HG02678 (cell line): ENCODE measurements around the gene ALX4.

Experiments used
- ATAC-seq: cut with Tn5 transposase; IDR thresholded peaks from one replicate; pipeline ENCODE4 v1.9.1; 2021; ENCODE audit warnings: mild to moderate bottlenecking, moderate library complexity; ENCODE audit not compliant: unreplicated experiment

The ALX4 gene

DNA sequence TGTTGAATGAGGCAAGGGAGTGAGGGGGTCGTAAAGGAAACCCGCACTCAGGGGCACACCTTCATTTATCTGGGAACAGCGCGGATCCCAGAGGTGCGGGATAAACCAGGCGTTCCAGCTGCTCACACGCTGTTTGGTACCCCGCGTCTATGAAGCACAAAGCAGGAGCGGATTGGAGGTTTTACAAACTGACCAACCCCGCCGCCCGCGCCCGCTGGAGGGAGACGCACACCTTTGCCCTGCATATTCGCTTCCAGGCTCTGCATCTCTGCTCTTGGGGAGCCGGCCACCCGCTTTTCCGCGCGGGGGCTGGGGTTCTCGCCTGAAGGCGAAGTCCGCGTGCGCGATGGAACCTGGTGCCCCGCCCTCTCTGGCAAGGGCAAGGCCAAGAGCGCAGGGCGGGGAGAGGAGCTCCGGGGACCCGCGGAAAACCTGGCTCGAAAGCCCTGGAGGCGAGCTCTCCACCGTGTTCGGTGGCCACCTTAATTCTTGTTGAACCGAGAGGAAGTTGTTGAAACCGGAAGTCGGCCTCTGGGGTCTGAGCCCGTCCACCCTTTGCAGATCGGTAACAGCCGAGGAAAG, 6.8 kb upstream of the ALX4 start:
- no peak for ATAC-seq

DNA sequence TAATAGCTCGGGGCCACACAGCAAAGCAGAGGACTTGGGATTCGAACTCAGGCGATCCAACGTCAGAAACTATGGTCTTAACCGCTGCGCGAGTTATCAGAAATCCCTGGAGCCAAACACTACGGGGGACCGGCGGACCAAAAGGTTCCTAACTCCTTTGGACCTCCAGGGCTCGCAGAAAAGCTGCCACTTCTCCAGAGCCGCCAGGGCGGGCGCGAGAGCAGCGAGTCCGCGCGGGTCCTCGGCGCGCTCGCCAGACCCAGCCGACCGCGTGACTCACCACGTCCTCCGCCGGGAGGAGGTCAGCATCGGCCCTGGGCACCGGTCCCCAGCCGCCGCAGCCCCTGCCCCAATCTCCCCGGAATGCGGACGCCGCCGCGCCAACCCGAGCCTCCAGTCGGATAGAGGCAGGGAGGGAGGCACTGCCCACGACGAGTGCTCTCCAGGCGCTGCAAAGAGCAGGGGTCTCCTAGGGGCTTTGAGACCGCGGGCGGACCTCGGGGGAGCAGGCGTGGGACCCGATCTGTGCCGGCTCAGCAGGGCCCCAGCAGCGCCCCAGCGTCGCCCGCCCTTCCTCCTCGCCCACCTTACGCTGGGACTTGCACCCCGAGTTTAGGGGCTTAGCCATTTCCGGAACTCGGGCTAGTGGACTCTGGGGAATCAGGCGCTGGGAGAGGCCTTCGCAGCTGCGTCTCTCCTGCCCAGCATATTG, 6.2 kb upstream of the ALX4 start:
- no peak for ATAC-seq

DNA sequence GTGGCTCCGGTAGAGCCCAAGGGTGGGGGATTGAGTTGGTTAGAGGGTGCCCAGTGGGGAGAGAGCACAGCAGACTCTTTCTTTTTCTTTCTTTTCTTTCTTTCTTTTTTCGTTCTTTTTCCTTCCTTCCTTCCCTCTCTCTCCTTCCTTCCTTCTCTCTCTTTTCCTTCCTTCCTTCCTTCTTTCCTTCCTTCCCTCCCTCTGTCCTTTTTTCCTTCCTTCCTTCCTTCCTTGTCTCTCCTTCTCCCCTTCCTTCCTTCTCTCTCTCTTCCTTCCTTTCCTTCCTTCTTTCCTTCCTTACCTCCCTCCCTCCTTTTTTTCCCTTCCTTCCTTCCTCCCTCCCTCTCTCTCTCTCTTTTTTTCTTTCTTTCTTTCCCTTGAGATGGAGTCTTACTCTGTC, 4.8 kb upstream of the ALX4 start:
- ATAC-seq, result no peak

DNA sequence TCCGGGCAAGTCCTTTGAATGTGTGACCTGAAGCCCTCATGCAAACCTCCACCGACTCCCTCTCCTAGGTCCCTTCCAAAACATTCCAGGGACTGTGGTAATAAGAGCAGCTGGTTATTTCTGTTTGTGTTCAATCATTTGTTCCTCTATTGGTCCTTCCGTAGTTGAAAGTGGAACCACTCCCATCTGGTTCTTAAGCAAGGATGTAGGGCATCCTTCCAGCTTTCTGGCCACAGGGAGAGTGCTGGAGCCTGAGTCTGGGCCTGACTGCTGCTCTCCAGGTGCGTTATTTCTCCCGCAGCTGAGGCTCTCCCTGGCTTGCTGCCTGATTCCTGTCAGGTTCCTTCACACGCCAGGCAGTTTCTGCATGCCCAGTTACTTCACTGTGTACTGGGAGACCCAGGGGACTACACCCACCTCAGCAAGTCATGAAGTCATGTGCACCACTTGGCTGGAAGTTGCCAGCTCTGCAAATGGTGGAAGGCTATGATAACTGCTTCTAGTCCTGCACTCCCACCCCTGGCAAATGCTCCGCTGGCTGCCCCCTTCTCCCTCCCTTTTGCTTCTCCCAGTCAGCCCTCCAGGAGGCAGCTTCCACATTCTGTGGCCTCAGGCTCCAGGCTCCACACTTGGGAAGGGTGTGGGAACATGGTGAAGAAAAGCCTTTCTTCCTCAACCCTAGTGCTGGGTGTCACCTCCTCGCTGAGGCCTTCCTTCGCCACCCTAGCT, 4.0 kb upstream of the ALX4 start:
- ATAC-seq, result no peak

DNA sequence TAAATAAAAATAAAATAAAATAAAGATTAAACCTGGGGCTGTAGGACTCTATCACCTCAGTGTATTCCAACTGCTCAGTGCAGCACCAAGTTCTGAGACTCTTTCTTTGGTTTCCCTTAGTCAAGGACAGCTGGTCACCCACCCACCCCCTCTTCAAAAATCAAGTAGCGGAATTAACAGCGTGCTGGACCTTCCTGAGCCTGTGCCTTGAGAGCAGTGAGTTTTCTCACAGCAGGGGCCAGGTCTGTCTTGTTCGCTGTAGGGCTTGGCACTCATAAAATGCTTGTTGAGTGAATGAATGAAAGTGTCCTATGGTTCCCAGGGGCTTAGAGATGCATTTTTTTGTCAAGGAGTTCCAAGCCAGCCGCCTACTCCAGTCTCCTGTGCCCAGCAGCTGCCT, 2.9 kb upstream of the ALX4 start:
- ATAC-seq, result no peak

- ATAC-seq, result no peak
Observed at GRCh38 chr11:44311339-44312261, 1.7 kb upstream of the ALX4 start.

DNA sequence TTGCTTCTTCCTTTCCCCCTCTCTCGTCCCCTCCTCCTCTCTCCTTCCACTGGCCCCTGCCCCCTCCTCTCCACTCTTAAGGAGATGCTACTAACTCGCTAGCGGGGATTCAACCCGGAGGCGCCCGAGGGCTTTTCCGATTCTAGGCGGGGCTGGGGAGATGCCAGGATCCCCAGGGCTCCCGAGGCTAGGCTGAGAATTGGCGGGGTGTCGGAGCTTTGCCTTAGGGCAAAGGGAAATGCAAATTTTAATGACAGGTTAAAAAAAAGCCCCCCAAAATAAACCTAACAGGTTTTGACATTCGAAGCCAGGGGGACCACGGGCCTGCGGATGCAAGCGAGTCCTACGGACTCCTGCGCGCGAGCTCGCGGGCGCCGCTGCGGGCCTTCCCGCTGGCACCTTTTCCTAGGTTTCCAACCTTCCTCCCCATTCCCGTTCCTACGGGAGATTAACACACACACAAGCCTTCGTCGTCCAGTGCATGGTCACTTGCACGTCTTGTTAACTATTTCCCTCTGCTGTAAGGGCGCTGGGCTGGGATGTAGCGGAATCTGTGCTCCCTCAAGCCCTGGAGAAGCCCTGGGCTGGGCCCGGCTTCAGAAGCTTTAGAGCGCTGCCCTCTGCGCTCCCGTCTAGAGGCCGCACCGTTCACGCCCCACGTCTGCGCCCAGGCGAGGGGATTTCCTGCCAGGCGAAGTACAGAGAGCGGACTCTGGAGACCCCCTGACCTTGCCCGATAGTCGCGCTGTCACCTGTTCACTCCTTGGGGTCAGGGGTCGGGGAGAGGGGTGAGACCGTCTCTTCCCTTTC, 729 bp upstream of the ALX4 start:
- ATAC-seq, result no peak

- ATAC-seq, result no peak
Observed at GRCh38 chr11:44310206-44310462, 195 bp upstream of the ALX4 start.

DNA sequence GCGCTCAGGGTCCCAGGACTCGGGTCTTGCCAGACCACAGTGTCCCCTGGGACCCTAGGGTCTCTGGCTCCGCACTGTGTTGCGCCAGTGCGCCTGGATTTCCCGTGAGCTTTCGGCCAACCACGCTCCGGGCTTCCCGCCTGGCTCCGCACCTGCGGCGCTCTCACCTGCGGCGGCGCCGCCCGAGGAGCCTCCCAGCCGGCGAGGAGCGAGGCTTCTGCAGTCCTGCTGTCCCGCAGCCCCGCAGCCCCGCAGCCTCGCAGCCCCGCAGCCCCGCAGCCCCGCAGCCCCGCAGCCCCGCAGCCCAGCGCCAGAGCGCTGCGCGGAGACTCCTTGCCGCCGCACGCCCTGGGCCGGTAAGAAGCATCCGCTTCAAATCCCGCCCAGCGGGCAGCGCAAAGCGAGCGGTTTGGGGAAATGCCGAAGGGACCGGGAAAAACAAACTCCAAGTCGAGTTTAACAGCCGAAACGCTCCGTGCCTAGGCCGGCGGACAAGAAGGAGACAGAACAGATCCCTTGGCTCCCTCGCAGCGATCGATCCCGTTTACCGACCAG, 939 bp downstream of the ALX4 start:
- no peak for ATAC-seq

GRCh38 chr11:44308256-44308922, 1.6 kb downstream of the ALX4 start:
- ATAC-seq, result no peak

GRCh38 chr11:44307340-44308099, 2.4 kb downstream of the ALX4 start:
- ATAC-seq, result no peak

GRCh38 chr11:44306918-44307244, 3.1 kb downstream of the ALX4 start:
- no peak for ATAC-seq

- no peak for ATAC-seq
Observed at GRCh38 chr11:44306052-44306917, 3.7 kb downstream of the ALX4 start.

- ATAC-seq, result no peak
Observed at GRCh38 chr11:44305470-44306051, 4.4 kb downstream of the ALX4 start.

DNA sequence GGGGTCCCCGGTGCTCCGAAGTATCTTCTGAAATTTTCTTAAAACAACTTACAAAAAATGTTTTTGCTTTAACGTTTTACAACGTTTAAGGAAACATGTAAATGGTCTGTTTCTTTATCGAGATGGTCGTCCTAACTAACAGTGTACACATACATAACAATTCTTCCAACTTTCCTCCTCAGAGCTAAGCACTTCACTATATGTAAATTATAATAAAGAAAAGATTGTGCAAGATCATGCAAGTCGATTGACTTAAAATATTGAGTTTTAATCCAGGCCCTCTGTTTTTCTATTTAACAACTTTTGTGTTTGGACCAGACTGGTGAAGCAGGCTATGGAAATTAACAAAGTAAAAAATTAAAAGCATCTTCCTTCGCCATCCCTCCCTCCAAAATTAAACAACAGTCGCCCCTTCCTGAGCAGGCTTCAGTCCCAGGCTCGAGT, 4.9 kb downstream of the ALX4 start:
- ATAC-seq, result no peak

GRCh38 chr11:44304091-44305025, 5.6 kb downstream of the ALX4 start:
- no peak for ATAC-seq
